Body of pancreas (tissue), 4 donors: ENCODE results near the gene PIMREG. TPM values are rescaled to one million over a fixed set of nuclear protein-coding genes. Genes with fewer than 3 reads are reported as not detected.

Experiments
- ATAC-seq: fragments of 150-250 bp; one replicate; pipeline ENCODE4 v1.9.1; 2016
- DNase-seq, 4 donors: peaks; one replicate each; pipeline ENCODE4 v3.0.0-alpha.2; 2019
- H3K27ac ChIP-seq, 4 donors: fragments of 200-600 bp; sonication (generic); 1 replicate in 3 of 4; 2 replicates in 1 of 4; pipeline versions ENCODE4 v1.5.1 to v1.6.1; 2016 to 2019; ENCODE audit warnings: mild to moderate bottlenecking in 1 of 4, mixed read lengths in 1 of 4, moderate library complexity in 1 of 4
- H3K27me3 ChIP-seq, 2 donors: fragments of 200-600 bp; sonication (generic); one replicate each; pipeline ENCODE4 v1.6.0; 2016; ENCODE audit warnings: mild to moderate bottlenecking in 1 of 2
- H3K36me3 ChIP-seq, 2 donors: fragments of 200-600 bp; sonication (generic); replicated peaks in 1 of 2; 2 replicates each; pipeline ENCODE4 v1.5.1; 2016; ENCODE audit warnings: low read depth in 2 of 2; ENCODE audit not compliant: insufficient read depth in 1 of 2
- H3K4me1 ChIP-seq: fragments of 200-600 bp; sonication (generic); one replicate; pipeline ENCODE4 v1.6.0; 2016
- H3K4me3 ChIP-seq, 2 donors: fragments of 200-600 bp; sonication (generic); 1 replicate in 1 of 2; 2 replicates in 1 of 2; pipeline ENCODE4 v1.5.1; 2016 to 2019
- H3K9me3 ChIP-seq, 3 donors: fragments of 200-600 bp; sonication (generic); 1 replicate in 2 of 3; 2 replicates in 1 of 3; pipeline ENCODE4 v1.5.1; 2016
- CTCF ChIP-seq, 7 experiments: fragments of 450-650 bp in 4 of 7; fragments of 200-600 bp in 3 of 7; sonication (generic) in 3 of 7; IDR thresholded peaks; one replicate each; pipeline ENCODE4 v1.5.1; 2016 to 2019; ENCODE audit warnings: antibody characterized with exemption in 7 of 7
- POLR2A ChIP-seq, 3 donors: fragments of 450-650 bp; IDR thresholded peaks; one replicate each; pipeline ENCODE4 v1.6.1; 2016; ENCODE audit warnings: antibody characterized with exemption in 3 of 3, mild to moderate bottlenecking in 2 of 3
- WGBS, 2 donors: methylation state at CpG; one replicate each; pipeline ENCODE4 v1.1.5; 2017; 5-methylcytosine and 5-hydroxymethylcytosine counted together
- intact Hi-C: fragments of 100-400 bp; cut with DNase I; formaldehyde crosslinking; loops from one replicate; pipeline ENCODE4 v1.15.1; 2023
- total RNA-seq, 2 donors: library from RNA; depleted of rRNA; stranded (reverse); fragments of >200 nt; gene quantifications; one replicate each; pipeline ENCODE4 v1.1.0, GENCODE V29; 2016

Gene PIMREG
- total RNA-seq, 2 donors from 2014 or later = not detected

GRCh38 chr17:6456321-6456720, 12.1 kb downstream of the PIMREG start:
- Histone ChIP-seq H3K4me1 (no peaks in the 10 kb centered on the region), H3K27ac (no peak overlapping the region), H3K36me3 (no peaks in the 10 kb centered on the region), H3K27me3 (no peaks in the 10 kb centered on the region), H3K9me3 (no peaks in the 10 kb centered on the region), H3K4me3 (no peak overlapping the region)
- no peak for ATAC-seq
- no peak for DNase-seq
- TF ChIP-seq POLR2A (IDR thresholded peaks at IDR 0.05) (no peak), CTCF (IDR thresholded peaks at IDR 0.05) (no peak)
- WGBS, 2 donors = 83 to 87% methylated on average over 7 to 9 of the region's 9 CpGs
- intact Hi-C loops = no loop called here

GRCh38 chr17:6456914-6457687, 12.8 kb downstream of the PIMREG start:
- intact Hi-C loops = no loop called here
- no peak for ATAC-seq
- no peak overlapping the region for H3K27ac ChIP-seq
- 76 to 83% methylated on average over 13 to 14 of the region's 14 CpGs for WGBS, 2 donors
- TF ChIP-seq CTCF (IDR thresholded peaks at IDR 0.05) (no peak), POLR2A (IDR thresholded peaks at IDR 0.05) (no peak)
- no peaks in the 10 kb centered on the region for H3K4me1 ChIP-seq
- H3K9me3 ChIP-seq = no peaks in the 10 kb centered on the region
- H3K36me3 ChIP-seq = no peaks in the 10 kb centered on the region
- no peak overlapping the region for H3K4me3 ChIP-seq
- no peak for DNase-seq
- H3K27me3 ChIP-seq = no peaks in the 10 kb centered on the region

GRCh38 chr17:6457688-6458459, 13.6 kb downstream of the PIMREG start:
- DNase-seq (no peak), ATAC-seq (no peak)
- intact Hi-C loops = no loop called here
- Histone ChIP-seq H3K27ac (no peak overlapping the region), H3K4me3 (no peak overlapping the region), H3K36me3 (no peaks in the 10 kb centered on the region), H3K4me1 (no peaks in the 10 kb centered on the region), H3K9me3 (no peaks in the 10 kb centered on the region), H3K27me3 (no peaks in the 10 kb centered on the region)
- WGBS, 2 donors = 76 to 84% methylated on average over 4 to 10 of the region's 10 CpGs
- TF ChIP-seq POLR2A (IDR thresholded peaks at IDR 0.05) (no peak), CTCF (IDR thresholded peaks at IDR 0.05) (no peak)

- no peak for TF ChIP-seq POLR2A (IDR thresholded peaks at IDR 0.05)
- TF ChIP-seq CTCF (IDR thresholded peaks at IDR 0.05) = no peak
- H3K9me3 ChIP-seq = no peaks in the 10 kb centered on the region
- DNase-seq (no peak), ATAC-seq (no peak)
- no peaks in the 10 kb centered on the region for H3K27me3 ChIP-seq
- H3K27ac ChIP-seq = no peak overlapping the region
- 79 to 81% methylated on average over 14 of the region's 14 CpGs for WGBS, 2 donors
- no peaks in the 10 kb centered on the region for H3K4me1 ChIP-seq
- no peak overlapping the region for H3K4me3 ChIP-seq
- H3K36me3 ChIP-seq = no peaks in the 10 kb centered on the region
- intact Hi-C loops = no loop called here
These were observed 14.2 kb downstream of the PIMREG start for GRCh38 chr17:6458460-6458950.
